GM18867 (cell line): ENCODE results near the gene CPNE6.

Experiments used
- ATAC-seq: cut with Tn5 transposase; IDR thresholded peaks from one replicate; pipeline ENCODE4 v1.9.1; 2021; ENCODE audit warnings: mild to moderate bottlenecking, moderate library complexity; ENCODE audit not compliant: unreplicated experiment

CPNE6 gene

GRCh38 chr14:24054324-24054641 lies 17.1 kb upstream of the CPNE6 start:
- ATAC-seq: no peak

GRCh38 chr14:24054646-24055045 lies 16.7 kb upstream of the CPNE6 start:
- ATAC-seq: no peak

GRCh38 chr14:24055971-24056799 lies 15.2 kb upstream of the CPNE6 start:
- ATAC-seq: no peak

DNA sequence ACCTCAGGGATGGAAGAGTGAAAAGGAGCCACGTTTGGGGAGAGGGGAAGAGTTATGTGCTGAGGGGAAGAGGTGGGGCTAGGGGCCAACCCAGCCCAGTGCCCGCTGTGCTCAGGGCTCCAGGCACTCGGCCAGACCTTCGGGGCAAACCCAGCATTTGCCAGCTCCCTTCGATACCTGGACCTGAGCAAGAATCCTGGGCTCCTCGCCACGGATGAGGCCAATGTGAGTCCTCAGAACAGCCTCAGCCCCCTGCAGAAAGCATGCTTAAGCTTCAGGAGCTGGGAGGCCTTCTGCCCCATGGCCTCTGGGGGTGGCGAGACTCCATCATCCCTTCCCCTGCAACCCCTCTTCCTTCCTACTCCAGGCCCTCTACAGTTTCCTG lies 14.6 kb upstream of the CPNE6 start:
- ATAC-seq: no peak

GRCh38 chr14:24057271-24057670 lies 14.1 kb upstream of the CPNE6 start:
- no peak for ATAC-seq

GRCh38 chr14:24057867-24058259 lies 13.5 kb upstream of the CPNE6 start:
- ATAC-seq: no peak

GRCh38 chr14:24058260-24058950 lies 13.0 kb upstream of the CPNE6 start:
- no peak for ATAC-seq

DNA sequence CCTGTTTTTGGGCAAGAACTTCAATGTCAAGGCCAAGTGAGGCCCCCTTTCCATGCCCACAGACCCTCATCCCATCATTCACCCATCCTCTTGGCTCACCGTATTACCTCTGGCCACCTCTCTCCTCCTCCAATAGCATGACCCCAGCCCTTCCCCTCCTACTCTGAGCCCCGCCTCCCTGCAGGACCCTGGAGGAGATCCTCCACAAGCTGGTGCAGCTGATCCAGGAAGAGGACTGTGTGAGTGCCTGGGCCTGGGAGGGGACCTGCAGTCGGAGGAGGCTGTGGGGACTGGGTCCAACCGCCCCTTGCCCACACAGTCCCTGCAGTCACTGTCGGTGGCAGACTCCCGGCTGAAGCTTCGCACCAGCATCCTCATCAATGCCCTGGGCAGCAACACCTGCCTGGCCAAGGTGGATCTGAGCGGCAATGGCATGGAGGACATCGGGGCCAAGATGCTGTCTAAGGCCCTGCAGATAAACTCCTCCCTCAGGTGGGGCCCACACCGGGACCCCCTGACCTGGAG lies 12.3 kb upstream of the CPNE6 start:
- no peak for ATAC-seq

DNA sequence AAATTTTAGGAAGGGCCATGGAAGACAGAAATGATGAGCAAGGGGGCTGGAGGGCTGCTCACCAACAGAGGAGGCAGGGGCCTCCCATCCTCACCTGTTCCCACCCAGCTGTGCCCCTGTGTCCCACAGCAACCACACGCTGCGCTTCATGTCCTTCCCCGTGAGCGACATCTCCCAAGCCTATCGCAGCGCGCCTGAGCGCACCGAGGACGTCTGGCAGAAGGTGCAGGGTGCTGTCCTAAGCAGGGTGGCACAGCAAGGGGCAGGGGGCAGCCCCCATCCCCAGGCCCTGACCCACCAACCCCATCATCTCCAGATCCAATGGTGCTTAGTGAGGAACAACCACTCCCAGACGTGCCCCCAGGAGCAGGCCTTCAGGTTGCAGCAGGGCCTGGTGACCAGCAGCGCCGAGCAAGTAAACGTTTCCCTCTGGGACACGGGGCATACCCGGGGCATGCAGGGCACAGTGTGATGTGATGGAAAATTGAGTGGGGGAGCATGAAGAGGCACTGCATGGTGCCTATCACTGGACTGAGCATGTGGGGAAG lies 11.4 kb upstream of the CPNE6 start:
- no peak for ATAC-seq

- no peak for ATAC-seq
Observed at GRCh38 chr14:24060443-24060842, 10.9 kb upstream of the CPNE6 start.

DNA sequence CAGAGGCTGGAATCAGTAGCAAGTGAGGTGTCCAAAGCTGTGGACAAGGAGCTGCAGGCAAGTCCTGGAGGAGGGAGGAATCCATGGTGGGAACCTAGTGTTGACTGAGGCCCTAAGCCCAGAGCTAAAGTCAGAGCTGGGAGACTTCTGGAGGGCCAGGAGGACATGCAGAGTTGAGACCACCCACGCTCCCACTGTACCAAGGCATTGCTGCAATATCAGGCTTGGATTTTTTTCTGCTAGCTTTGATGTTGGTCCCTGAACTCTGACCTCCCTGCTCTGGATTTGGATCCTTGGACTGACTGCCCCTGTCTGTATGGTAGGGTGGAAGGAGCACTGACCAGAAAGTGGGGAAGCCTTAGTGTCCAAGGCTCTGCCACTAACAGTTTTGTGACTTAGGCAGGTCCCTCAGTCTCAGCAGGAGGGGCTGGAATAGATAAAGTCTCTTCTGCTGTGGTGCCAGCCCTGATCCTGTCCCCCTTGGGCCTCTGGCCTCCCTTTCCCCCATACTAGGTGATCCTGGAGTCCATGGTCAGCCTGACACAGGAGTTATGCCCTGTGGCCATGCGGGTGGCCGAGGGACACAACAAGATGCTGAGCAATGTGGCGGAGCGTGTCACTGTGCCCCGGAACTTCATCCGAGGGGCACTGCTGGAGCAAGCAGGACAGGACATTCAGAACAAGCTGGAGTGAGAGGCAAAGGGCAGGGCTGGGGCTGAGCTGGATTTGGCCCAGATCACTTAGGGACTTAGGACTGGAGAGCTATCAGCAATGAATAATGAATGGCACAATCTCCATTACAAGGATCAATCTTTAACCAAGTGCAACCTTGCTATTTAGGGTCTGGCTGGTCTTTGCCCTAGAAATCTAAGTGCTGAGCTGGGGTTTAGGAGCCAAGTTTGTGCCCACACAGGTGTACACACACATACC lies 10.1 kb upstream of the CPNE6 start:
- ATAC-seq: no peak

DNA sequence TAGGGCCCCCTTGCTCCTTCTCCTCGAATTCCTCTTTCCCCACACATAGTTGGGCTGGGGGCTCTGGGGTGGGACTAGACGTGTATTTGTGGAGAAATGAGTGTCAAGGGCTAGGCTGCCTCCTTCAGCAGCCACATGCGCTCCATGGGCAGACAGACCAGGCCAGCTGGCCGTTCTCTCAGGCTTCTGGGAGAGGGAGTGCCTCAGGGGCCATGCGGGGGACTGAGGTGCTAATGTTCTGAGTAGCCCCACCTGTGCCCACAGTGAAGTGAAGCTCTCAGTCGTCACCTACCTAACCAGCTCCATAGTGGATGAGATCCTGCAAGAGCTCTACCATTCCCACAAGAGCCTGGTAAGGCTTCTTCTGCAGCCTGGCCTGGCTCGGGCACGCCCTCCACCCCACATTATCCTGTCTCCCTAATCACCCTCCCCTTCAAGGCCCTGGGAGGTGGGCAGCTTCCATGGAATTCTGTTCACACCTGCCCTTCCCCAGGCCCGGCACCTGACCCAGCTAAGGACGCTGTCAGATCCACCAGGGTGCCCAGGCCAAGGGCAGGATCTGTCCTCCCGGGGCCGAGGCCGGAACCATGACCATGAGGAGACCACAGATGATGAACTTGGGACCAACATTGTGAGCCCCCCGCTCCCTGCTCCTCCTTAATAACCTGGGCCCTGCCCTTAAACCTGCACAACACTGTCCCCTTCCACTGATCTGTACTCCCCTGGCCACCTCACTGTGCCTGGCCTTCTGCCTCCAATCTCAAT lies 9.0 kb upstream of the CPNE6 start:
- ATAC-seq: no peak

DNA sequence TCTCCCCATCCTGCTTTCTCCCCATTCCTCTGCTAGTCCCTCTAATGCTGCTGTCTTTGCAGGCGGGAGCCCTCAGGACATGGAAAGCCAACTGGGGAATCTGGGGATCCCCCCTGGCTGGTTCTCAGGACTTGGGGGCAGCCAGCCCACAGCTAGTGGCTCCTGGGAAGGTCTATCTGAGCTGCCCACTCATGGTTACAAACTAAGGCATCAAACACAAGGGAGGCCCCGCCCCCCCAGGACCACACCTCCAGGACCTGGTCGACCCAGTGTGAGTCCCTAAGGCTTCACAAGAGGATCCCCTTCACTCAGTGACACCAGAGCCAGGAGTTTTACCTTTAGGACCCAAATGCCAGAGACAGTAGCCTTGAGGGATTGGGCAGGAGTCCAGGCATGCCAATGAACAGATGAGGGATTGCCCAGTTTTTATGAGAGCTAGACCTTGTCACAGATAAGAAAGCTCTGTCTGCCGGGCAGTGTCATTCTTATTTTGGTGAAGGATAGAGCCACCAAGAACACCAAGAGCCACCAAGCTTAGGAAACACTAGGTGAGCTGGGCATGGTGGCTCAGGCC lies 8.0 kb upstream of the CPNE6 start:
- no peak for ATAC-seq

DNA sequence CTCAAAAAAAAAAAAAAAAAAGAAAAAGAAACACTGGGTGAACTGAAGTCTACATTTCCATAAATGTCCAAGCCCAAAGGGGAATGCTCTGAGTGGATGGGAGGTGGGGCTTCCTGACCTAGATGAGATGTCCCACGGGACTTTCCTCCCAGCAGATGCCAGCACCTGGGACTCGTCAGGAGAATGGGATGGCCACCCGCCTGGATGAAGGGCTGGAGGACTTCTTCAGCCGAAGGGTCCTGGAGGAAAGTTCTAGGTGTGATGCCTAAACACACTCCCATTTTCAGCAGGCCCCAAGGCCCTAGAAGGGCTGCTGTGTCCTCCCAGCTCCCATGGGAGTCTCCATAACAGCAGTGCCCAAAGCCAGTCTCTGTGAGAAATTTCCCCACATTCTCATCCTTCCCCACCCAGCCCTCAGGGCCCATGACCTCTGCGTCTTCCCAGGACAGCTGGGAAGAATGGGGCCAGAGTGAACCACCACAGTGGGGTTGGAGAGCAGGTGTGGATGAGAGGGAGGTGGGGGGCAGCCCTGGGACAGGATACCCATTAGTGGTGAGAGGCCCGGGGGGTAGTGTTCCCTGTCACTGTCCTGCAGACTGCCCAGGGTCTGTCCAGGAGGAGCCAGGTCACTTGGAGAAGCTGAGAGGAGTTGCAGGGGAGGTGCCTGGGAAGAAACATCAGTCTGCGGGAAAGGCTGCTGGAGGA lies 7.1 kb upstream of the CPNE6 start:
- ATAC-seq: no peak

DNA sequence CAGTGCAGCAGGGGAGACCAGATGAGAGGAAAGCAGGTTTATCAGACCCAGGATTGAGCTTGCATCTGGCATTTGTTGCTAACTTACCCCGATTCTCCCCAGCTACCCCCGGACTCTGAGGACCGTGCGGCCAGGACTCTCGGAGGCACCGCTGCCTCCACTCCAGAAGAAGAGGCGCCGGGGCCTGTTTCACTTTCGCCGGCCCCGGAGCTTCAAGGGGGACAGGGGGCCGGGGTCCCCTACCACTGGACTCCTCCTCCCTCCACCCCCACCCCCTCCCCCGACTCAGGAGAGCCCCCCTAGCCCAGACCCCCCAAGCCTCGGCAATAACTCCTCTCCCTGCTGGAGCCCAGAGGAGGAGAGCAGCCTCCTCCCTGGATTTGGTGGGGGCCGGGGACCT lies 6.5 kb upstream of the CPNE6 start:
- ATAC-seq: no peak

GRCh38 chr14:24065408-24065807 lies 6.0 kb upstream of the CPNE6 start:
- ATAC-seq: no peak

GRCh38 chr14:24066496-24067132 lies 4.7 kb upstream of the CPNE6 start:
- no peak for ATAC-seq

DNA sequence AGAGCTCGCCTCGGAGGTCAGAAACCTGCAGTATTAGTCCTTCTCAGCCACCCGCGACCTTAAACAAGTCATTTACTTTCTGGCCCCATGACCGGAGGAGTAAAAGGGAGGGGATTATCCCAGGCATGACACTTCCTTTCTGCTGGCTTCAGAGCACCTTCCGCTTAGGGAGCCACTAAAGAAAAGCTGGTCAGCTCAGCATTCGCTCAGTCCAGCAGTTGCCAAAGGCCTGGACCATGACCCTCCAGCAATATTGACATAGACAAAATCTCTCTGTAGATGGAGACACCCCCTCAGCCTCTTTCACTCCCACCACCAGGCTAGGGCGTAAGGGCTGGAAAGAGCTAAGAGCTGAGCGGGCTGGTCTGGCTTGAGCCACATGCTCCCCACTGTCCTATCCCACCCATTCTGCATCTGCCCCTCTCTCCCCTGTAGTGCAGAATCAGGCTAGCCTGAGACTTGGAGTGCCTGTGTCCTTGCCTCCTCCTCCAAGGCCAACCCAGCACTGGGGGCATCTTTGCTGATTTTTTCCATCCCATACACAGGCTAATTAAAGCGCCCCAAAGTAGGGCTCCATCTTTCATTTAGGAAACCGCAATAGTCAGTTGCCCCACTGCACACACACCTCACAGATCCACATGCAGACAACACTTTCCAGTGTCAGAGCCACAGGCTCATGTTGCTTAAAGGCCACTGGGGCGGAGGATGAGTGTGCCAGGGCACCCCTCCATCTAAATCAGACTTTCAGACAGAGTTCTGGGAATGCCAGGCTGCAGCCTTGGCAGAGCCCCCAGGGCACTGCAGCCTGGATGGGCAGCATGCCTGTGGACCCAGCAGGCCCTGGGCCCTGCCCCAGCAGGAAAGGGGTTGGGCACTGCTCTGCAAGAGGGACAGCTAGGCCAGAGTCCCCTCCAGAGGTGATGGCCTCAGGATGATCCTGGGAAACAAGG lies 4.0 kb upstream of the CPNE6 start:
- ATAC-seq: no peak
